ENCODE results near the gene KRTAP4-8. TPM values are rescaled to one million over a fixed set of nuclear protein-coding genes. Genes with fewer than 3 reads are reported as not detected.
"Not testable (repeated sequence)": the region's sequence is repeated elsewhere in the genome, so short reads cannot be mapped to it uniquely, and the experiment has no call there.

The KRTAP4-8 gene
- total RNA-seq, 6 experiments from 2014 or later, result not detected

GRCh38 chr17:41065829-41066624, 31.9 kb downstream of the KRTAP4-8 start, which contains the start of gene KRTAP2-4:
TSS of gene KRTAP2-4 (minus strand) at chr17:41065879. CDS start at chr17:41065845, 34 bp downstream.
- intact Hi-C loops (cut with DNase I), result no loop called here

GRCh38 chr17:41065016-41065689, 32.8 kb downstream of the KRTAP4-8 start:
- H3K4me3 ChIP-seq; H3K36me3 ChIP-seq; H3K9me3 ChIP-seq; H3K27me3 ChIP-seq; H3K4me1 ChIP-seq; H3K27ac ChIP-seq; intact Hi-C loops (cut with DNase I); DNase-seq: not testable (repeated sequence)
- ATAC-seq, result peak in 1 of 4 donors; percentile 43
- 48% methylated on average over 7 of the region's 16 CpGs for WGBS (ENCODE audit: insufficient coverage, low coverage, low lambda C conversion rate, missing lambda C conversion rate)

More at GRCh38 chr17:41065829-41066624, 31.9 kb downstream of the KRTAP4-8 start, which contains the start of gene KRTAP2-4:
- H3K9me3 ChIP-seq, result no peaks in the 10 kb centered on the region
- WGBS (ENCODE audit: insufficient coverage, low coverage, low lambda C conversion rate, missing lambda C conversion rate), result 74% methylated on average over 5 of the region's 6 CpGs
- no peak within 1 kb of the TSS for H3K27ac ChIP-seq
- H3K36me3 ChIP-seq, result no peaks in the 10 kb centered on the region
- H3K4me1 ChIP-seq, result no peaks in the 10 kb centered on the region
- peaks cover 0 to 5% of the 10 kb centered on the region in 2 donors for H3K27me3 ChIP-seq
- no peak for TF ChIP-seq POLR2A (IDR thresholded peaks at IDR 0.05)
- TF ChIP-seq, protein P1, sequence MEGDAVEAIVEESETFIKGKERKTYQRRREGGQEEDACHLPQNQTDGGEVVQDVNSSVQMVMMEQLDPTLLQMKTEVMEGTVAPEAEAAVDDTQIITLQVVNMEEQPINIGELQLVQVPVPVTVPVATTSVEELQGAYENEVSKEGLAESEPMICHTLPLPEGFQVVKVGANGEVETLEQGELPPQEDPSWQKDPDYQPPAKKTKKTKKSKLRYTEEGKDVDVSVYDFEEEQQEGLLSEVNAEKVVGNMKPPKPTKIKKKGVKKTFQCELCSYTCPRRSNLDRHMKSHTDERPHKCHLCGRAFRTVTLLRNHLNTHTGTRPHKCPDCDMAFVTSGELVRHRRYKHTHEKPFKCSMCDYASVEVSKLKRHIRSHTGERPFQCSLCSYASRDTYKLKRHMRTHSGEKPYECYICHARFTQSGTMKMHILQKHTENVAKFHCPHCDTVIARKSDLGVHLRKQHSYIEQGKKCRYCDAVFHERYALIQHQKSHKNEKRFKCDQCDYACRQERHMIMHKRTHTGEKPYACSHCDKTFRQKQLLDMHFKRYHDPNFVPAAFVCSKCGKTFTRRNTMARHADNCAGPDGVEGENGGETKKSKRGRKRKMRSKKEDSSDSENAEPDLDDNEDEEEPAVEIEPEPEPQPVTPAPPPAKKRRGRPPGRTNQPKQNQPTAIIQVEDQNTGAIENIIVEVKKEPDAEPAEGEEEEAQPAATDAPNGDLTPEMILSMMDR (IDR thresholded peaks at IDR 0.05), result no peak
- DNase-seq, result no peak
- no peak within 1 kb of the TSS for H3K4me3 ChIP-seq
- no peak for ATAC-seq

GRCh38 chr17:41064301-41064700, 33.6 kb downstream of the KRTAP4-8 start:
- Histone ChIP-seq H3K4me3 (no peak overlapping the region), H3K27ac (no peak overlapping the region), H3K4me1 (no peaks in the 10 kb centered on the region), H3K27me3 (peaks cover 0 to 5% of the 10 kb centered on the region in 2 donors), H3K9me3 (no peaks in the 10 kb centered on the region), H3K36me3 (no peaks in the 10 kb centered on the region)
- DNase-seq (no peak), ATAC-seq (no peak)
- whole genome bisulfite sequencing (ENCODE audit: insufficient coverage, low coverage, low lambda C conversion rate, missing lambda C conversion rate), result 59% methylated on average over 1 of the region's 1 CpG
- intact Hi-C loops (cut with DNase I), result no loop called here
- TF ChIP-seq, protein P1 (IDR thresholded peaks at IDR 0.05), result no peak
- TF ChIP-seq POLR2A (IDR thresholded peaks at IDR 0.05), result no peak

- ATAC-seq, result no peak
- Histone ChIP-seq H3K36me3 (no peaks in the 10 kb centered on the region), H3K27me3 (peaks cover 0 to 5% of the 10 kb centered on the region in 2 donors), H3K9me3 (no peaks in the 10 kb centered on the region), H3K4me1 (no peaks in the 10 kb centered on the region), H3K4me3 (no peak overlapping the region), H3K27ac (no peak overlapping the region)
- TF ChIP-seq, protein P1 (IDR thresholded peaks at IDR 0.05), result no peak
- no peak for TF ChIP-seq POLR2A (IDR thresholded peaks at IDR 0.05)
- DNase-seq, result no peak
- 54% methylated on average over 4 of the region's 4 CpGs for WGBS (ENCODE audit: insufficient coverage, low coverage, low lambda C conversion rate, missing lambda C conversion rate)
- intact Hi-C loops (cut with DNase I), result no loop called here
These were observed 34.5 kb downstream of the KRTAP4-8 start for GRCh38 chr17:41063449-41063848.

- 60% methylated on average over 1 of the region's 1 CpG for WGBS (ENCODE audit: insufficient coverage, low coverage, low lambda C conversion rate, missing lambda C conversion rate)
- Histone ChIP-seq H3K9me3 (no peaks in the 10 kb centered on the region), H3K36me3 (no peaks in the 10 kb centered on the region), H3K4me1 (no peaks in the 10 kb centered on the region), H3K4me3 (no peak overlapping the region), H3K27ac (no peak overlapping the region), H3K27me3 (peaks cover 0 to 5% of the 10 kb centered on the region in 2 donors)
- TF ChIP-seq, protein P1 (IDR thresholded peaks at IDR 0.05), result no peak
- TF ChIP-seq POLR2A (IDR thresholded peaks at IDR 0.05), result no peak
- ATAC-seq (no peak), DNase-seq (no peak)
- intact Hi-C loops (cut with DNase I), result no loop called here
These were observed 36.0 kb downstream of the KRTAP4-8 start for GRCh38 chr17:41061964-41062363.

Data from right lobe of liver (tissue), 6 donors.